GM19043 (cell line): ENCODE measurements around the gene ZNF710.
"Not testable (repeated sequence)": the region's sequence is repeated elsewhere in the genome, so short reads cannot be mapped to it uniquely, and the experiment has no call there.

Experiments
- ATAC-seq: cut with Tn5 transposase; IDR thresholded peaks from one replicate; pipeline ENCODE4 v1.9.1; 2021; ENCODE audit warnings: low read depth; ENCODE audit not compliant: unreplicated experiment

Gene ZNF710, protein sequence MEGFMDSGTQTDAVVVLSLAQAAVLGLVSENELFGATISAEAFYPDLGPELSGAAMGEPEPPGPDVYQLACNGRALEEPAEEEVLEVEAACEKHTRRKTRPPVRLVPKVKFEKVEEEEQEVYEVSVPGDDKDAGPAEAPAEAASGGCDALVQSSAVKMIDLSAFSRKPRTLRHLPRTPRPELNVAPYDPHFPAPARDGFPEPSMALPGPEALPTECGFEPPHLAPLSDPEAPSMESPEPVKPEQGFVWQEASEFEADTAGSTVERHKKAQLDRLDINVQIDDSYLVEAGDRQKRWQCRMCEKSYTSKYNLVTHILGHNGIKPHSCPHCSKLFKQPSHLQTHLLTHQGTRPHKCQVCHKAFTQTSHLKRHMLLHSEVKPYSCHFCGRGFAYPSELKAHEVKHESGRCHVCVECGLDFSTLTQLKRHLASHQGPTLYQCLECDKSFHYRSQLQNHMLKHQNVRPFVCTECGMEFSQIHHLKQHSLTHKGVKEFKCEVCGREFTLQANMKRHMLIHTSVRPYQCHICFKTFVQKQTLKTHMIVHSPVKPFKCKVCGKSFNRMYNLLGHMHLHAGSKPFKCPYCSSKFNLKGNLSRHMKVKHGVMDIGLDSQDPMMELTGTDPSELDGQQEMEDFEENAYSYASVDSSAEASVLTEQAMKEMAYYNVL

DNA sequence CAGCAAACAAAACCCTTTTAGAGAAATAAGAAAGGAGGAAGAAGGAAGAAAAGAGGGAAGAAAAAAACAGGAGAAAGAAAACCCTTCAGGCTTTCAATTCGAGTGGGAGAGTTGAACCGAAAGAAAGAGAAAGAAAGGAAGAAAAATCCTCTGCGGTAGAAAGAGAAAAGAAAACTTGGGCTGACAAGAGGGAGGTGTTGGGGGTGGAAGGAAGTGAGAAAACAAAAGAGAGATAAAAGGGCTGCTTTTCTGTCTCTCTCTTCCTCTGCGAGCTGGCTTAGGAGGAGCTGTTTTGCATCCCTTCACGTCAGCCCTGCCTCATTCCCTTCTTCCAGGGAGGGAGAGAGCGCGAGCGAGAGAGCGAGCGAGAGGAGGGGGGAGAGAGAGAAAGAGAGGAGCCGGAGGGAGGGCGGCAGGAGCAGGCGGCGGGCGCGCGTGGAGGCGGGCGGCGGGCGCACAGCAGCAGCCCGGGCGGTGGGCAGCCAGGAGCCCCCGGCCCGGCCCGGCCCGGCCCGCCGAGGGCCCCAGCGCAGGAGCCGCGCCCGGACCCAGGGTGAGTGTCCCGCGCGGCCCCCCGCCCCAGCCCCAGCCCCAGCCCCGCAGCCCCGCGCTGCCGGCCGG is at the start of gene ZNF710:
Gene ZNF710 (plus strand): TSS at position 263 of the 621 bp plus-strand sequence. CDS start 65,814 bp downstream, outside the sequence.
- ATAC-seq: no peak

- ATAC-seq: no peak
These were observed 46.6 kb upstream of the ZNF710 start for GRCh38 chr15:89954541-89954940.

DNA sequence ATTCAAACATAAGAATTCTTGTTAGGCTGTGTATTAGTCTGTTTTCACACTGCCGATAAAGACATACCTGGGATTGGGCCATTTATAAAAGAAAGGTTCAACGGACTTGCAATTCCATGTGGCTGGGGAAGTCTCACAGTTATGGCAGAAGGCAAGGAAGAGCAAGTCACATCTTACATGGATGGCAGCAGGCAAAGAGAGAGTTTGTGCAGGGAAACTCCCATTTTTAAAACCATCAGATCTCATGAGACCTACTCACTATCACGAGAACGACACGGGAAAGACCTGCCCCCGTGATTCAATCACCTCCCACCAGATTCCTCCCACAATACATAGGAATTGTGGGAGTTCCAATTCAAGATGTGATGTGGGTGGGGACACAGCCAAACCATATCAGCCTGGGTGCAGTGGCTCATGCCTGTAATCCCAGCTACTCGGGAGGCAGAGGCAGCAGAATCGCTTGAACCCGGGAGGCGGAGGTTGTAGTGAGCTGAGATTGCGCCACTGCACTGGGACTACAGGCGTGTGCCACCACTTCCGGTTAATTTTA is 45.6 kb upstream of the ZNF710 start:
- not testable (repeated sequence) for ATAC-seq

- ATAC-seq: no peak
These were observed 42.9 kb upstream of the ZNF710 start for GRCh38 chr15:89958107-89958805.

GRCh38 chr15:89963301-89964231 is 37.6 kb upstream of the ZNF710 start:
- ATAC-seq: no peak

DNA sequence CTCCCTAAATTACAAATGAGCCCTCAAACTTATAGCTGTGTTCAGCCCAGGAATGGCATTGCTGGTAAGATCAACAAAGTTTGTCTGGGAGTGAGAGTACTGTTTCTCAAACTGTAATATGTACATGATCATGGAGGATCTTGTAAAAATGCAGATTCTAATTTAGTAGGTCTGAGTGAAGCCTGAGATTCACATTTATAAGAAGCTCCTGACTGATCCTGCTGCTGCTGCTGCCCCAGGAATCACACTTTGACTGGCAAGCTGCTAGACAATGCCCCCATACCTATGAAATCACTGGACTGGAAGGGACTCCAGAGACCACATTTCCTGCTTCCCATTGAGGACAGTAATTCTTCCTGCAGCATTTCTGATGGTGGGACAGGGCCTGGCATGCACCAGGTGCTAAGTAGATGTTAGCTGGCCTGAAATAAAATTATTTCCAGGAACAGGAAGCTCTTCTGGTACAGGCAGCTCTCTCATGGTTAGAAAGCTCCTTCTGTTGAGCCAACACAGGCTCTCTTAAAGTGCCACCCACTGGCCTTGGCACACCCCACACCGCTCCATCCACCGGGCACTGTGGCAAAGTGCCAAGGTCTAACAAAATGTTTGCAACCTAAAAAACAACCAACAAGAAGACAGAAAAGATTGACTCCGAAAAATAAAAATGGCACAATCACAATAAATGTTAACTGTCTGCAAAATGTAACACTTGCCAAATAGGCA is 36.7 kb upstream of the ZNF710 start:
- no peak for ATAC-seq

- no peak for ATAC-seq
These were observed 33.2 kb upstream of the ZNF710 start for GRCh38 chr15:89967881-89968280.

GRCh38 chr15:89971592-89971997 is 29.5 kb upstream of the ZNF710 start:
- ATAC-seq: peak; percentile 96

DNA sequence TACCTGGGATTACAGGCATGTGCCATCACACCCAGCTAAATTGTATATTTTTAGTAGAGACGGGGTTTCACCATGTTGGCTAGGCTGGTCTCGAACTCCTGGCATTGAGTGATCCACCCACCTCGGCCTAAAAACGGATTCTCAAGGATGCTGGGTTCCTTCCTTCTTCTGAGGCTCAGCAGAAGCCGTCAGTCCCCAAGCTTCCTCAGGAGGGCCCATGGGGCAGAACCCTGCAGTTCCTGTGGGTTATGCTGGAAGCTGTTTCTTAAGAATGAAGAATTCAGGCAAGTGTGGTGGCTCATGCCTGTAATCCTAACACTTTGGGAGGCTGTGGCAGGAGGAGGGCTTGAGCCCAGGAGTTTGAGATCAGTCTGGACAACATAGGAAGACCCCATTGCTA is 29.0 kb upstream of the ZNF710 start:
- no peak for ATAC-seq

DNA sequence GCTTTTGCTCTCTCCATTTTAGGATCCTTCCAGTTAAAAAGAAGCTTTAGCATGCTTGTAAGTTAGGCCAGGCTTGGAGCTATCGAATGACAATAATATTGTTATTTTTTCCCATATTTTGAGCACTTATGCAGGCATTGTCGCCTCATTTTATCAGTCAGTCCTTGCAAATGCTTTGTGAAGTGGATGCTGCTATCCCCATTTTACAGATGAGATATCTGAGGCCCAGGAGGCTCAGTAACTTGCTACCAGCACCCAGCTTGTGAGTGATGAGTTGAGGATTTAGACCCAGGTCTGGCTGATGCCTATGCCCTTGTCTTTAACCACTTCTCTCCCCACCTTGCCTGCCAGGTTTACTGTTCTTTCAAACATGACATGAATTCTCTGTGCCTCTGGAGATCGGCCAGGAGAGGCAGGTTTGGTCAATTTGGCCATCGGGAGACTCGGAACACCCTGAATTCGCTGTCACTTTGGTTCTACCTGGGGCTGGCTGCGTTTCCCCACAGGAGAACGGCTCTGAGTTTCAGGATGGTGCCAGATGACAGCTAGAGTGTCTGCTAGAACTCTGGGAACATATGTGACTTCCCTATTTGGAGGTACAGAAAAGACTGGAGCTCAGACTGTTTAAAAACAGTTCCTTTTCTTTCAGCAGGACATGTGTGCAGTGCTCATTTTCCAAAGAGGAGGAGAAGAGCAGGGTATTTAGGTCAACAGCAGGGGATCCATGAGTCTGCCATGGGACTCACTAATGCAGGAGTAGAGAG is 25.5 kb upstream of the ZNF710 start:
- ATAC-seq: no peak

- no peak for ATAC-seq
These were observed 24.9 kb upstream of the ZNF710 start for GRCh38 chr15:89976246-89976600.

GRCh38 chr15:89977836-89978235 is 23.3 kb upstream of the ZNF710 start:
- not testable (repeated sequence) for ATAC-seq

GRCh38 chr15:89978914-89979313 is 22.2 kb upstream of the ZNF710 start:
- ATAC-seq: no peak

- no peak for ATAC-seq
These were observed 20.2 kb upstream of the ZNF710 start for GRCh38 chr15:89980896-89981295.

GRCh38 chr15:89982315-89983055 is 18.6 kb upstream of the ZNF710 start:
- no peak for ATAC-seq

- ATAC-seq: no peak
These were observed 17.1 kb upstream of the ZNF710 start for GRCh38 chr15:89984001-89984400.

GRCh38 chr15:89984421-89985010 is 16.6 kb upstream of the ZNF710 start:
- no peak for ATAC-seq
